HT1080 (cell line): Measurements from ENCODE around the gene GPR153. TPM values are rescaled to one million over a fixed set of nuclear protein-coding genes. Genes with fewer than 3 reads are reported as not detected.
A peak's percentile ranks its signal among the peaks of the same experiment; 100 is the strongest.

Experiments
- DNase-seq: peaks from one replicate; pipeline ENCODE4 v3.0.0-alpha.2; 2015; ENCODE audit warnings: low read depth
- total RNA-seq: library from RNA; depleted of rRNA; stranded (reverse); fragments of >200 nt; shearing (Covaris generic); gene quantifications from 2 replicates; pipeline ENCODE4 v1.2.3, GENCODE V29; 2014

The GPR153 gene
- total RNA-seq, 1 experiment from 2014 or later: 3.4 TPM

- no peak for DNase-seq
These were observed 10.9 kb downstream of the GPR153 start for GRCh38 chr1:6249739-6250689.

- no peak for DNase-seq
These were observed 11.8 kb downstream of the GPR153 start for GRCh38 chr1:6248932-6249738.

- DNase-seq: no peak
These were observed 12.6 kb downstream of the GPR153 start for GRCh38 chr1:6248161-6248776.

- no peak for DNase-seq
These were observed 13.2 kb downstream of the GPR153 start for GRCh38 chr1:6247651-6248050.

- peak; percentile 64 for DNase-seq
These were observed 14.1 kb downstream of the GPR153 start for GRCh38 chr1:6246497-6247467.

- DNase-seq: no peak
These were observed 14.9 kb downstream of the GPR153 start for GRCh38 chr1:6245869-6246496.

GRCh38 chr1:6245086-6245868 is 15.6 kb downstream of the GPR153 start:
- peak; percentile 75 for DNase-seq

GRCh38 chr1:6244401-6245049 is 16.4 kb downstream of the GPR153 start:
- no peak for DNase-seq

GRCh38 chr1:6243993-6244392 is 16.9 kb downstream of the GPR153 start, which contains the start of gene HES3:
Gene HES3 (plus strand): TSS chr1:6244179. CDS start chr1:6244366, 187 bp downstream.
- no peak for DNase-seq

- no peak for DNase-seq
These were observed 17.7 kb downstream of the GPR153 start for GRCh38 chr1:6243053-6243834.

GRCh38 chr1:6241887-6242740 is 18.8 kb downstream of the GPR153 start:
- DNase-seq: no peak

- no peak for DNase-seq
These were observed 19.6 kb downstream of the GPR153 start for GRCh38 chr1:6241107-6241886.

GRCh38 chr1:6239950-6240768 is 20.7 kb downstream of the GPR153 start:
- DNase-seq: no peak

- DNase-seq: no peak
These were observed 21.6 kb downstream of the GPR153 start for GRCh38 chr1:6239213-6239752.

- DNase-seq: no peak
These were observed 23.8 kb downstream of the GPR153 start for GRCh38 chr1:6237093-6237492.
